Mesenchymal stem cell (in vitro differentiated cells and primary cell): Measurements from ENCODE around the gene NOC4L.

Experiments
- DNase-seq: peaks from one replicate; pipeline ENCODE4 v3.0.0-alpha.2; 2013
- H2AFZ ChIP-seq: one replicate; pipeline ENCODE4 v1.6.1; 2013; ENCODE audit warnings: low read depth, mild to moderate bottlenecking, control low read depth, inconsistent platforms, low read length, moderate library complexity
- H2AK5ac ChIP-seq: 2 replicates; pipeline ENCODE4 v1.6.1; 2013; ENCODE audit warnings: low read length, moderate library complexity, mild to moderate bottlenecking, inconsistent platforms; ENCODE audit not compliant: severe bottlenecking
- H2BK120ac ChIP-seq: one replicate; pipeline ENCODE4 v1.6.1; 2013; ENCODE audit warnings: low read depth, mild to moderate bottlenecking, inconsistent platforms, low read length, moderate library complexity
- H2BK12ac ChIP-seq, 2 experiments: one replicate each; pipeline ENCODE4 v1.6.1; 2013; ENCODE audit warnings: inconsistent platforms in 2 of 2, low read length in 2 of 2, mild to moderate bottlenecking in 2 of 2, moderate library complexity in 2 of 2, control low read depth in 1 of 2
- H2BK15ac ChIP-seq: one replicate; pipeline ENCODE4 v1.6.1; 2013; ENCODE audit warnings: mild to moderate bottlenecking, low read depth, inconsistent platforms; ENCODE audit not compliant: poor library complexity, severe bottlenecking
- H2BK5ac ChIP-seq: 2 replicates; pipeline ENCODE4 v1.6.1; 2013; ENCODE audit warnings: low read depth, mild to moderate bottlenecking, low read length, control low read depth, inconsistent platforms; ENCODE audit not compliant: poor library complexity, severe bottlenecking
- H3K14ac ChIP-seq, 2 experiments: one replicate each; pipeline ENCODE4 v1.6.1; 2013; ENCODE audit warnings: inconsistent platforms in 2 of 2, low read length in 2 of 2, control low read depth in 1 of 2, mild to moderate bottlenecking in 1 of 2, moderate library complexity in 1 of 2
- H3K18ac ChIP-seq, 2 experiments: one replicate each; pipeline ENCODE4 v1.6.1; 2013; ENCODE audit warnings: inconsistent platforms in 2 of 2, low read length in 2 of 2, control low read depth in 1 of 2, low read depth in 1 of 2, mild to moderate bottlenecking in 1 of 2
- H3K23ac ChIP-seq, 2 experiments: one replicate each; pipeline ENCODE4 v1.6.1; 2013; ENCODE audit warnings: inconsistent platforms in 2 of 2, low read length in 2 of 2, mild to moderate bottlenecking in 2 of 2, moderate library complexity in 2 of 2, control low read depth in 1 of 2
- H3K27ac ChIP-seq: 2 replicates; pipeline ENCODE4 v1.5.1; 2013; ENCODE audit warnings: mild to moderate bottlenecking, moderate library complexity, low read length, control low read depth, inconsistent platforms; ENCODE audit not compliant: poor library complexity, severe bottlenecking
- H3K27me3 ChIP-seq, 2 experiments: 2 replicates each; pipeline versions ENCODE4 v1.6.1 to v1.7.0; 2013; ENCODE audit warnings: low read length in 2 of 2, mild to moderate bottlenecking in 2 of 2, moderate library complexity in 2 of 2, control low read depth in 1 of 2, inconsistent platforms in 1 of 2; ENCODE audit not compliant: control insufficient read depth in 1 of 2, insufficient read depth in 1 of 2
- H3K36me3 ChIP-seq, 2 experiments: 2 replicates each; pipeline versions ENCODE4 v1.6.1 to v1.7.0; 2013; ENCODE audit warnings: low read length in 2 of 2, control low read depth in 1 of 2, inconsistent platforms in 1 of 2, low read depth in 1 of 2, mild to moderate bottlenecking in 1 of 2; ENCODE audit not compliant: insufficient read depth in 2 of 2, control insufficient read depth in 1 of 2
- H3K4ac ChIP-seq, 2 experiments: one replicate each; pipeline ENCODE4 v1.6.1; 2013; ENCODE audit warnings: inconsistent platforms in 2 of 2, low read length in 2 of 2, mild to moderate bottlenecking in 2 of 2, moderate library complexity in 2 of 2, control low read depth in 1 of 2, low read depth in 1 of 2
- H3K4me1 ChIP-seq: 2 replicates; pipeline ENCODE4 v1.6.1; 2013; ENCODE audit warnings: low read depth, low read length, control low read depth; ENCODE audit not compliant: control insufficient read depth, insufficient read depth
- H3K4me2 ChIP-seq: 2 replicates; pipeline ENCODE4 v1.6.1; 2013; ENCODE audit warnings: low read length, mild to moderate bottlenecking, inconsistent platforms; ENCODE audit not compliant: poor library complexity, severe bottlenecking
- H3K4me3 ChIP-seq, 2 experiments: 2 replicates each; pipeline versions ENCODE4 v1.5.1 to v1.7.0; 2013; ENCODE audit warnings: low read length in 2 of 2, mild to moderate bottlenecking in 2 of 2, control low read depth in 1 of 2, low read depth in 1 of 2; ENCODE audit not compliant: insufficient read depth in 1 of 2
- H3K79me1 ChIP-seq: replicated peaks from 2 replicates; pipeline ENCODE4 v1.6.1; 2013; ENCODE audit warnings: mild to moderate bottlenecking, control low read depth, low read length, inconsistent platforms; ENCODE audit not compliant: poor library complexity, severe bottlenecking
- H3K9ac ChIP-seq: 2 replicates; pipeline ENCODE4 v1.7.0; 2013; ENCODE audit warnings: mild to moderate bottlenecking, low read length, moderate library complexity
- H3K9me3 ChIP-seq: 2 replicates; pipeline ENCODE4 v1.7.0; 2013; ENCODE audit warnings: mild to moderate bottlenecking, low read length; ENCODE audit not compliant: control insufficient read depth
- H4K8ac ChIP-seq: one replicate; pipeline ENCODE4 v1.6.1; 2013; ENCODE audit warnings: inconsistent platforms, mild to moderate bottlenecking, low read length, moderate library complexity
- H4K91ac ChIP-seq: one replicate; pipeline ENCODE4 v1.6.1; 2013; ENCODE audit warnings: mild to moderate bottlenecking, low read length, inconsistent platforms
- WGBS: methylation state at CpG from one replicate; pipeline ENCODE4 v1.1.7; 2013; ENCODE audit warnings: mixed read lengths; 5-methylcytosine and 5-hydroxymethylcytosine counted together

Gene NOC4L

DNA sequence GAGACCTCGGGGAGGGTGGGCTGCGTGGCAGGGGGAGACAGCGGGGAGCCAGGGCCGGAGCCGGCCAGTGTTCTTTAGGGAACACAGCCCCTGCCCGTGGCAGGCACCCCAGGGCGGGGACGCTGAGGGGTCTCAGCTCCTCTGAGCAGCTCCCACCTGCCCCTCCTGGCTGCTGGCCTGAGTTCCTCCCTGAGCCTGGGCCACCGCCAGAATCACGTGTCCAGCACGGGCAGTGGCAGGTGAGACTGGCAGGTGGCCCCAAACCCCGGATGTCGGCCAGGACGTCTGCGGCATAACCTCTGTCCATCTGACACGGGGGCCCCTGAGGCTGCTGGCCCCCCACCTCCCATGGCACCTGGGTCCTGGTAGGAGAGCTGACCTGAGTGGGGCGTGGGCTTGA is 25.1 kb downstream of the NOC4L start:
- peaks cover 16 to 64% of the 10 kb centered on the region in 2 experiments for H3K27me3 ChIP-seq
- H3K14ac ChIP-seq, result no peak overlapping the region
- no peak overlapping the region for H3K4ac ChIP-seq
- H4K91ac ChIP-seq, result no peak overlapping the region
- H2AFZ ChIP-seq, result no peak overlapping the region
- no peak for DNase-seq
- no peak overlapping the region for H3K27ac ChIP-seq
- no peak overlapping the region for H3K18ac ChIP-seq
- H3K9me3 ChIP-seq, result no peaks in the 10 kb centered on the region
- no peak overlapping the region for H3K4me3 ChIP-seq
- no peak overlapping the region for H3K9ac ChIP-seq
- no peak overlapping the region for H2AK5ac ChIP-seq
- no peaks in the 10 kb centered on the region for H3K79me1 ChIP-seq
- 93% methylated on average over 12 of the region's 17 CpGs for WGBS
- peak overlapping the region; percentile 31 for H4K8ac ChIP-seq
- peaks cover 1% of the 10 kb centered on the region for H3K4me1 ChIP-seq
- peaks cover 0 to 3% of the 10 kb centered on the region in 2 experiments for H3K36me3 ChIP-seq
- no peak overlapping the region for H3K23ac ChIP-seq
- no peak overlapping the region for H2BK15ac ChIP-seq
- no peak overlapping the region for H2BK12ac ChIP-seq
- no peak overlapping the region for H3K4me2 ChIP-seq
- no peak overlapping the region for H2BK120ac ChIP-seq
- H2BK5ac ChIP-seq, result no peak overlapping the region

DNA sequence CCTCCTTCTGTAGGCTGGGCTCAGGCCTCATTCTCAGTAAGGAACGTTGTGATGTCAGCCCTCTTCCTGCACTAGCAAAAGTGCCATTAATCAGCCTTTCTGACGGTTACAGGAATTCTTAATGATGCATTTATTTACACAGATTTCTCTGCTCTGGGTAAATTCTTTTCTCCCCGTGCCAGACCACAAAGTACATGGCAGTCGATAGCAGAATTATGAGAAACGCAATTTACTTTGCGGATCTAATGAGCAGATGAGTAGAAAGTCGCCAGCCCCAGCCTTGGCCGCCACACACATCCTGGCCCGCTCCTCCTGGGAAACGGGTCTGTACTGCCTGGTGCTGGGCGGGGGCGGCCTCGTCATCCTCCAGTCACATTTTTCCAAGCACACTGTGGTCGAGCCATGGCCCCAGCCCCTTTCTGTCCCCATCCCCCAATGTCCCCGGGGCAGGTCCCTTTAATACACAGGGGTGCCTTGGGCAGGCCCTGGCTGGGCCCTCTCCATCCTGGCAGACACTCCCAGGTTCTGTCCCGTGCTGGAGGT is 25.9 kb downstream of the NOC4L start:
- Histone ChIP-seq H3K4me1 (peaks cover 1% of the 10 kb centered on the region), H2BK5ac (no peak overlapping the region), H3K14ac (no peak overlapping the region), H2BK15ac (no peak overlapping the region), H2AFZ (no peak overlapping the region), H3K4ac (no peak overlapping the region), H4K8ac (no peak overlapping the region), H2BK120ac (no peak overlapping the region), H3K9ac (no peak overlapping the region), H3K36me3 (peaks cover 0 to 3% of the 10 kb centered on the region in 2 experiments), H3K27ac (no peak overlapping the region), H3K4me2 (no peak overlapping the region), H4K91ac (no peak overlapping the region), H2BK12ac (no peak overlapping the region), H3K9me3 (no peaks in the 10 kb centered on the region), H3K23ac (no peak overlapping the region), H3K4me3 (no peak overlapping the region), H3K18ac (no peak overlapping the region), H3K27me3 (peaks cover 18 to 70% of the 10 kb centered on the region in 2 experiments), H2AK5ac (no peak overlapping the region), H3K79me1 (no peaks in the 10 kb centered on the region)
- DNase-seq, result peak; percentile 51
- 72% methylated on average over 16 of the region's 16 CpGs for WGBS

DNA sequence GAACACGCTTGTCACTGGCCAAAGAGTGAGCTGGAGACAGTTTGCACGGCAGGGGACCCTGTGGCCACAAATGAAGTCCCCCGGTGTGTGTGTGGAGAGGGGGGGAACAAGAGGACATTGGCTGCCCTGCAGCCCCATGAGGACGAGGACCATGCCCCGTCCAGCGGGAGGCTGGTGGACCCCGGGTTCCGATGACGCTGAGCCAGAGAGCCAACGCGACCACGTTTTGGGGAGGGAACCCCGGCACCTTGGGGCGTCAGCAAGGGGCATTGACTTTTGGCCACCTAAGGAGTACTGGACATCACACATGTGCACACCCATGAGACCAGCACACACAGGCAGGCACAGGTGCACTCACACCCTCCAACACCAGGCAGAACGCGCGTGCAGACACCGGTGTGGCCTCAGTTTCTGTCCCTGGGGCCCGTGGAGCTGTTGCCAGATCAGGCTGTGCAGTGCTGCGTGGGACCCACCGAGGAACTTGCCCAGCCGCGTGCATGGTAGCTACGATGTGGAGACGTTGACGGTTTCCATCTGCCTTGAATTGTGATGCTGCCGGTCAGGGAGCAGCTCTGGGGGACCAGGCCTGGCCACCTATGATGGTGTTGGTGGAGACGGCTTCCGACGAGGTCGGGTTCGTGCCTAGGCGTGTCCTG is 26.5 kb downstream of the NOC4L start:
- Histone ChIP-seq H3K36me3 (peaks cover 0 to 3% of the 10 kb centered on the region in 2 experiments), H3K4me3 (no peak overlapping the region), H3K4me2 (no peak overlapping the region), H3K18ac (no peak overlapping the region), H2BK15ac (no peak overlapping the region), H3K4ac (no peak overlapping the region), H3K79me1 (no peaks in the 10 kb centered on the region), H2BK120ac (no peak overlapping the region), H2BK5ac (no peak overlapping the region), H3K4me1 (peaks cover 1% of the 10 kb centered on the region), H4K8ac (no peak overlapping the region), H2AK5ac (no peak overlapping the region), H3K27ac (no peak overlapping the region), H2AFZ (no peak overlapping the region), H3K9ac (no peak overlapping the region), H4K91ac (no peak overlapping the region), H3K27me3 (peaks cover 18 to 76% of the 10 kb centered on the region in 2 experiments), H3K9me3 (no peaks in the 10 kb centered on the region), H2BK12ac (no peak overlapping the region), H3K14ac (no peak overlapping the region), H3K23ac (no peak overlapping the region)
- no peak for DNase-seq
- WGBS, result 93% methylated on average over 33 of the region's 33 CpGs

DNA sequence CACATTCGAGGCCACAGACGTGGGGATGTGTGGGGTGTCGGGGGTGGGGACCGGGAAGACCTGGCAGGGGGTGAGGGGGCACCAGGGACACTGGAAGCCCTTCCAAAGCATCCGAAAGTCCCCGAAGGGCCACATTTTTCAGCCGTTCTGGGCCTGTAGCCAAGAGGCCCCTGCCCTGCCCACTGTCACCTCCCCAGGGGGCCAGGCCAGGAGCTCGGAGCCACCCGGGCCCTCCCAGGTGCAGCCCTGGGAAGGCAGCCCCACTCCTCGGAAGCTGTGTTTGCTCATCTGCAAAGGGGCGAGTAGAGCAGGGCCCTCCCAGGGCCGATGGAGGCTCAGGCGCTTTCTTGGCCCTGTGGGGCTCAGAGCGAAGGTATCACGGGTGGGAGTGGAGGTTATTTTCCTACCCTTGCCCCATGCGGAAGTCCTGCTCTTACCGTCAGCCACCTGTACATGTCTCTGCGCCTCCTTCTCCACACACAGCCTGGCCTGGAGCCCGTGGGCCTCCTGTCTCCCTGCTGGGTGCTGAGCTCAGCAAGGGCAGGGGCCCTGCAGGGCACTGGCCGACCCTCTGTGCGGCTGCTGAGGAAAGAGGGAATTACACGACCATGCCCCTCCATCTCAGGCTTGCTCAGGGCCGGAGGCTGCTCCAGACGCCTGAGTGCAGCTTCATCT is 27.2 kb downstream of the NOC4L start:
- H2BK120ac ChIP-seq, result no peak overlapping the region

More for the DNA sequence above, 27.2 kb downstream of the NOC4L start:
- no peak overlapping the region for H3K4me3 ChIP-seq
- H3K79me1 ChIP-seq, result no peaks in the 10 kb centered on the region
- H2AK5ac ChIP-seq, result no peak overlapping the region
- H3K36me3 ChIP-seq, result peaks cover 0 to 3% of the 10 kb centered on the region in 2 experiments
- no peak overlapping the region for H3K4me2 ChIP-seq
- no peak overlapping the region for H4K8ac ChIP-seq
- no peak overlapping the region for H3K27ac ChIP-seq
- DNase-seq, result no peak
- H2BK5ac ChIP-seq, result no peak overlapping the region
- no peak overlapping the region for H2AFZ ChIP-seq
- H3K23ac ChIP-seq, result peak overlapping the region in 1 of 2 experiments; percentile 28
- no peak overlapping the region for H3K14ac ChIP-seq
- WGBS, result 77% methylated on average over 24 of the region's 24 CpGs
- H3K18ac ChIP-seq, result no peak overlapping the region
- no peak overlapping the region for H3K4ac ChIP-seq
- H3K9me3 ChIP-seq, result no peaks in the 10 kb centered on the region
- no peak overlapping the region for H2BK12ac ChIP-seq
- H3K9ac ChIP-seq, result no peak overlapping the region
- peaks cover 18 to 83% of the 10 kb centered on the region in 2 experiments for H3K27me3 ChIP-seq
- H2BK15ac ChIP-seq, result no peak overlapping the region
- no peak overlapping the region for H4K91ac ChIP-seq
- peaks cover 1% of the 10 kb centered on the region for H3K4me1 ChIP-seq
